Progenitor cell of endocrine pancreas (in vitro differentiated cells): ENCODE data around the gene DAPK1. TPM values are rescaled to one million over a fixed set of nuclear protein-coding genes. Genes with fewer than 3 reads are reported as not detected.

ENCODE experiments used
- DNase-seq: peaks from one replicate; pipeline ENCODE4 v3.0.0; 2021; ENCODE audit warnings: low spot score; ENCODE audit not compliant: unreplicated experiment
- H3K27ac Mint-ChIP-seq: 2 replicates; pipeline ENCODE4 v1.8.0; 2021; ENCODE audit warnings: mild to moderate bottlenecking, moderate library complexity, mixed read lengths
- H3K27me3 Mint-ChIP-seq: 2 replicates; pipeline ENCODE4 v1.8.0; 2021; ENCODE audit warnings: mixed read lengths
- H3K36me3 Mint-ChIP-seq: 2 replicates; pipeline ENCODE4 v1.8.0; 2022; ENCODE audit warnings: mixed read lengths; ENCODE audit not compliant: insufficient read depth
- H3K4me1 Mint-ChIP-seq: 2 replicates; pipeline ENCODE4 v1.8.0; 2021; ENCODE audit warnings: low read depth, mixed read lengths
- H3K4me3 Mint-ChIP-seq: 2 replicates; pipeline ENCODE4 v1.8.0; 2021; ENCODE audit warnings: low read depth, mild to moderate bottlenecking, moderate library complexity, mixed read lengths
- H3K9me3 Mint-ChIP-seq: 2 replicates; pipeline ENCODE4 v1.8.0; 2021; ENCODE audit warnings: low read depth, mixed read lengths
- total RNA-seq: library from RNA; stranded (reverse); gene quantifications from 2 replicates; pipeline ENCODE4 v1.2.1, GENCODE V29; 2021
- TF ChIP-seq, protein P1 (sequence below): fragments of 200-600 bp; sonication (generic); IDR thresholded peaks from one replicate; pipeline ENCODE4 v1.5.0; 2021; ENCODE audit warnings: antibody characterized with exemption, mild to moderate bottlenecking; ENCODE audit not compliant: unreplicated experiment

The DAPK1 gene
- total RNA-seq, 1 donor from 2014 or later = 202 TPM

DNA sequence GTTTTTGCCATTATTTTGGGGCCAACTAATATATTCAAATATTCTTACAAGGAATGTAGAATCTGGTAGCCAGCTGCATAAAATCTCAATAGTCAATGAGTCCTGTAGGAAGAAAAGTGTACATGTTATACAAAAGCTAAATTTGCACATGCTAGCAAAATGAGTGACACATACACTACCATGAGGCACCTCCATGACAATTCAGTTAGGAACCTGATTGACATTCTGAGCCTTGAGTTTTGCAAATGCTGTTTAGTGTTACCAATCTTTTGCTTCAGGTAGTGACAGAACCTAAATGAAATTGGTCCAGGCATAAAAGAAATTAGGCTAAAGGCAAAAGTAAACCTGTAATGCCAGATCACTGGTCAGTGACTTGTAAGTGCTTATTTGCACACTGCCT, 6.8 kb upstream of the DAPK1 start:
- DNase-seq = no peak
- no peaks in the 10 kb centered on the region for H3K4me1 Mint-ChIP-seq
- no peaks in the 10 kb centered on the region for H3K9me3 Mint-ChIP-seq
- no peak overlapping the region for H3K4me3 Mint-ChIP-seq
- TF ChIP-seq, protein P1, sequence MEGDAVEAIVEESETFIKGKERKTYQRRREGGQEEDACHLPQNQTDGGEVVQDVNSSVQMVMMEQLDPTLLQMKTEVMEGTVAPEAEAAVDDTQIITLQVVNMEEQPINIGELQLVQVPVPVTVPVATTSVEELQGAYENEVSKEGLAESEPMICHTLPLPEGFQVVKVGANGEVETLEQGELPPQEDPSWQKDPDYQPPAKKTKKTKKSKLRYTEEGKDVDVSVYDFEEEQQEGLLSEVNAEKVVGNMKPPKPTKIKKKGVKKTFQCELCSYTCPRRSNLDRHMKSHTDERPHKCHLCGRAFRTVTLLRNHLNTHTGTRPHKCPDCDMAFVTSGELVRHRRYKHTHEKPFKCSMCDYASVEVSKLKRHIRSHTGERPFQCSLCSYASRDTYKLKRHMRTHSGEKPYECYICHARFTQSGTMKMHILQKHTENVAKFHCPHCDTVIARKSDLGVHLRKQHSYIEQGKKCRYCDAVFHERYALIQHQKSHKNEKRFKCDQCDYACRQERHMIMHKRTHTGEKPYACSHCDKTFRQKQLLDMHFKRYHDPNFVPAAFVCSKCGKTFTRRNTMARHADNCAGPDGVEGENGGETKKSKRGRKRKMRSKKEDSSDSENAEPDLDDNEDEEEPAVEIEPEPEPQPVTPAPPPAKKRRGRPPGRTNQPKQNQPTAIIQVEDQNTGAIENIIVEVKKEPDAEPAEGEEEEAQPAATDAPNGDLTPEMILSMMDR = no peak
- no peaks in the 10 kb centered on the region for H3K36me3 Mint-ChIP-seq
- no peak overlapping the region for H3K27ac Mint-ChIP-seq
- H3K27me3 Mint-ChIP-seq = peaks cover 30% of the 10 kb centered on the region

DNA sequence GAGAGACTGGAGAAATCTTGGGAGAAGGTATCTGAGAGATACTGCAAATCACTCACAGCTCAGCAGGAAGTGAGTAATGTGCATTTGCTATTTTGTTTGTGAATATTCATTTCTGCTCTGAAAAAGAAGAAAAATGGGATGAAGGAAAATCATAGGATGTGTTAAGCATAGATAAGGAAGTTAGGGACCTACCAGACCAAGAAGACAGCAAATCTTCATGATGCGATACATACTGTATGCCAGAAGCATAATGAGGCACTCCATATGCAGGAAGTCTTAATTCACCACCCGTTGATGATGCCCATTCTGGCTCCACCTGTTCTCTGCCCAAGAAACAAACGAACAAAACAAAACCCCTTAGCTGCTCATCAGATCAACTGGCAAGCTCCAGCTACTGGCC, 6.1 kb upstream of the DAPK1 start:
- Mint-ChIP-seq H3K36me3 (no peaks in the 10 kb centered on the region), H3K27ac (no peak overlapping the region), H3K9me3 (no peaks in the 10 kb centered on the region), H3K4me3 (no peak overlapping the region), H3K4me1 (no peaks in the 10 kb centered on the region), H3K27me3 (peaks cover 30% of the 10 kb centered on the region)
- no peak for DNase-seq
- TF ChIP-seq, protein P1 = no peak

DNA sequence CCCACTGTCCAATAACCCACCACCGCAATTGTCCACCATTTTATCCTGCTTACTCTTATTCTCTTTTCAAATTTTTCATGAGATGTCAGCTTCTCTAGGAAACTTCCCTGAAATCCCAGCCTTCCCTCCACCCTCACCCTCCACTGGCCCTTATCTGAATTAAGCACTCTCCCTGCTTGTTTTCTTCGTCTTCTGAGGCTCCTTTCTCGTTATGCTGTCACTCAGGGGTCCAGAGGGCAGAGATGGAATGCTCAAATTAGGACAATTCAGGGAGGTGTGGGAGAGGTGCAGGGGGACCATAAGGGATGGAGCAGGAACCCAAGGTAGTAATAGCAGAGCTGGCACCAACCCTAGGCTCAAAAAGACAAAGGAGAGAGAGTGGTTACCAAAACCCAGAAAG, 5.0 kb upstream of the DAPK1 start:
- Mint-ChIP-seq H3K36me3 (no peaks in the 10 kb centered on the region), H3K4me1 (peaks cover 2% of the 10 kb centered on the region), H3K9me3 (no peaks in the 10 kb centered on the region)

DNA sequence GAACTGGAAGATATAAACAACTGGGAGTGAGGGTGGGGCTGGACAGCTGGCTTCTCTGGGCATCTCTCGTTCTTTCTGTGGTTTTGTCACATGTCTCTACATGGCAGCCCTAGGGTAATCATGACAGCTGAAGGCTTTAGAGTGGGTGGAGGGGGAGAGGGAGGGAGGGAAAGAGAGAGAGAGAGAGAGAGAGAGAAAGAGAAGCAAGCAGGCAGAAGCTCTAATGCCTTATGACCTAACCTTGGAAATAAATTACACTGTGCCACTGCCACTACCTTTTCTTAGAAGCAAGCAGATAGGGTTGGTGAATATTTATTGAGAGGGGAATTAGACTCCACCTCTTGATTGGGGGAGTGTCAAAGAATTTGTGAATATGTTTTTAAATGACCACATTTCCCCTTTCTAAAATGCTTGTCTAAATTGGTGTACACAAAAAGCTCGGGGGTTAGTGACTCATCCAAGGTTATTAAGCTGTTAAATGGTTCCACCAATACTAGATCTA, 2.6 kb upstream of the DAPK1 start:
- TF ChIP-seq, protein P1 = no peak
- peaks cover 14% of the 10 kb centered on the region for H3K4me1 Mint-ChIP-seq

More for the DNA sequence above, 5.0 kb upstream of the DAPK1 start:
- peaks cover 30% of the 10 kb centered on the region for H3K27me3 Mint-ChIP-seq
- H3K4me3 Mint-ChIP-seq = no peak overlapping the region
- DNase-seq = no peak
- no peak overlapping the region for H3K27ac Mint-ChIP-seq
- TF ChIP-seq, protein P1 = no peak

DNA sequence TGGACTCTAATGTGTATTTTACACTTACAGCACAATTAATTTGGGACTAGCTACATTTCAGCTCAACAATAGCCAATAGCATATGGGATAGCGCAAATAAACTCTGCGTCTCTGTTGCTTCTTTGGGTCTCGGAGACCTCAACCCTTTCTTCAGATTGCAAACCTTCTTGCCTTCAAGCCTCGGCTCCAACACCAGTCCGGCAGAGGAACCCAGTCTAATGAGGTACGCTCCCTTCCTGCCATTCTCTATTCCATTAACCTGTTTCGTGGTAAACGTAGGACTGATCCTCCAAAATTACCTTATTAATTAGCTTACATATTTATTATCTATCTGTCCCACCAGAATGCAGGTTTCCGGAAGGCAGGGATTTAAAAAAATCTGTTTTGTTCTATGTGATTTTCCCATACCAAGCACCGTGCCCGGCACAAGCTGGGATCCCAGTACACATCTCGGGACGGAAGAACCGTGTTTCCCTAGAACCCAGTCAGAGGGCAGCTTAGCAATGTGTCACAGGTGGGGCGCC, 525 bp upstream of the DAPK1 start:
- Mint-ChIP-seq H3K36me3 (peaks cover 10% of the 10 kb centered on the region), H3K27ac (peak overlapping the region; percentile 94)

More for the DNA sequence above, 2.6 kb upstream of the DAPK1 start:
- Mint-ChIP-seq H3K27ac (peak overlapping the region; percentile 59), H3K9me3 (no peaks in the 10 kb centered on the region), H3K27me3 (peaks cover 30% of the 10 kb centered on the region), H3K4me3 (no peak overlapping the region), H3K36me3 (peaks cover 3% of the 10 kb centered on the region)
- DNase-seq = no peak

More for the DNA sequence above, 525 bp upstream of the DAPK1 start:
- DNase-seq = no peak
- H3K4me1 Mint-ChIP-seq = peaks cover 32% of the 10 kb centered on the region
- H3K4me3 Mint-ChIP-seq = peak overlapping the region; percentile 93
- H3K27me3 Mint-ChIP-seq = peaks cover 17% of the 10 kb centered on the region
- H3K9me3 Mint-ChIP-seq = no peaks in the 10 kb centered on the region
- TF ChIP-seq, protein P1 = no peak
